HuH-7.5 (cell line): ENCODE results near the gene BCL7A.

ENCODE experiments used
- DNase-seq: peaks from one replicate; pipeline ENCODE4 v3.0.0; 2011; ENCODE audit warnings: low spot score

The BCL7A gene

GRCh38 chr12:122001466-122002209 lies 20.0 kb upstream of the BCL7A start:
- no peak for DNase-seq

GRCh38 chr12:122003651-122004611 lies 17.8 kb upstream of the BCL7A start:
- DNase-seq, result no peak

GRCh38 chr12:122004633-122005071 lies 17.0 kb upstream of the BCL7A start:
- DNase-seq, result no peak

GRCh38 chr12:122005252-122005776 lies 16.4 kb upstream of the BCL7A start:
- no peak for DNase-seq

- no peak for DNase-seq
These were observed 15.3 kb upstream of the BCL7A start for GRCh38 chr12:122006186-122006926.

GRCh38 chr12:122009741-122010140 lies 11.9 kb upstream of the BCL7A start:
- DNase-seq, result no peak

GRCh38 chr12:122012184-122012583 lies 9.5 kb upstream of the BCL7A start:
- DNase-seq, result no peak

- DNase-seq, result no peak
These were observed 8.5 kb upstream of the BCL7A start for GRCh38 chr12:122013136-122013535.

- DNase-seq, result no peak
These were observed 7.7 kb upstream of the BCL7A start for GRCh38 chr12:122013791-122014590.

GRCh38 chr12:122014781-122015180 lies 6.9 kb upstream of the BCL7A start:
- DNase-seq, result no peak

GRCh38 chr12:122018457-122018856 lies 3.2 kb upstream of the BCL7A start:
- no peak for DNase-seq

- no peak for DNase-seq
These were observed 2.7 kb upstream of the BCL7A start for GRCh38 chr12:122018937-122019336.

- no peak for DNase-seq
These were observed 890 bp upstream of the BCL7A start for GRCh38 chr12:122020795-122021192.

GRCh38 chr12:122021193-122021821 lies 377 bp upstream of the BCL7A start:
- no peak for DNase-seq

GRCh38 chr12:122022393-122023338 lies 982 bp downstream of the BCL7A start:
- DNase-seq, result peak; percentile 42

- DNase-seq, result peak; percentile 89
These were observed 1.9 kb downstream of the BCL7A start for GRCh38 chr12:122023339-122024131.

GRCh38 chr12:122024132-122024785 lies 2.6 kb downstream of the BCL7A start:
- no peak for DNase-seq

- DNase-seq, result no peak
These were observed 5.1 kb downstream of the BCL7A start for GRCh38 chr12:122026706-122027333.
